GM23248 (cell line): ENCODE results near the gene IL36RN.

ENCODE experiments used
- EZH2 ChIP-seq: fragments of 200-600 bp; sonication (generic); IDR thresholded peaks from 2 replicates; pipeline ENCODE4 v1.6.1; 2018; ENCODE audit warnings: antibody characterized with exemption, mild to moderate bottlenecking; ENCODE audit not compliant: insufficient read depth, poor library complexity, severe bottlenecking
- EZH2phosphoT487 ChIP-seq: fragments of 200-600 bp; sonication (generic); IDR thresholded peaks from 2 replicates; pipeline ENCODE4 v1.6.1; 2018; ENCODE audit warnings: antibody characterized with exemption, moderate library complexity, mild to moderate bottlenecking, low read depth; ENCODE audit not compliant: insufficient read depth

- TF ChIP-seq EZH2 = no peak
- no peak for TF ChIP-seq EZH2phosphoT487
Observed at GRCh38 chr2:113012436-113013335, 46.3 kb upstream of the IL36RN start.
